Activated effector memory CD4-positive, alpha-beta T cell treated with Interleukin-2 at 50 U/mL for 16 hours (primary cell): Measurements from ENCODE around the gene GNA14.
A peak's percentile ranks its signal among the peaks of the same experiment; 100 is the strongest.
"Not testable (repeated sequence)": the region's sequence is repeated elsewhere in the genome, so short reads cannot be mapped to it uniquely, and the experiment has no call there.

Experiments used
- DNase-seq: peaks from one replicate; pipeline ENCODE4 v3.0.0-alpha.2; 2020

GNA14 gene

GRCh38 chr9:77440057-77440456 lies 208.1 kb downstream of the GNA14 start:
- no peak for DNase-seq

DNA sequence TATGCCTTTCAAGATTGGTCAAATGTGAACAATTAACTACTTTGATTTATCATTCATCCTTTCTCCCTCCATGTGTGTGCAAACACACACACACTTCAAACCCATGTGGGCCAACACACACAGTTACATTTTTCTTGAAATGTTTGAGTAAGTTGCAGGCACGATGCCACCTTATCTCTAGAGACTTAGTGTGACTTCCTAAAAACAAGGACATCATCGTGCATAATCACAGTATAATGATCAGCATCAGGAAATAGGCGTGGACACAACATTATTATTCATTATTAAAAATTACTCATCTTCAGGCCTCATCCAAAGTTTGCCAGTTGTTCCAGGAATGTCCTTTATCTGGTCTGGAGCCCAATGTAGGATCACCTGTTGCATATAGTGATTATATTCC lies 209.5 kb downstream of the GNA14 start:
- no peak for DNase-seq

DNA sequence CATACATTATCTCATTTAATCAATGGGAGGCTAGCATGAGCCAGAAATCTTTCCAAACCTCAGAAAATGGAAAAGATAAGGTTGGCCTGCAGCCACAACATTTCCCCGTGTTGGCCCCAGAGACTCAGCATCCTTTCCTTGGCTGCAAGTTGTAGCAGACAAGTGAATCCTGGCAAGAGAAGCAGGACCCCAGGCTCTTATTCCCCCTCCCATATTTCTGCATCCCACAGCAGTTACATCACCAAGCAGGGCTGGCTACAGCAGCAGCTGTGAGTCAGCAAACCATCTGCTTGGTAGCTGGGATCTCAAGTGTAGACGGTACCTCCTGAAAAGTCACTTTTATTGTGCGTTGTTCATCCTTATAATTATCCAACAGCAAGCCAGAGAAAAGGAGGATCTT lies 212.4 kb downstream of the GNA14 start:
- DNase-seq: no peak

DNA sequence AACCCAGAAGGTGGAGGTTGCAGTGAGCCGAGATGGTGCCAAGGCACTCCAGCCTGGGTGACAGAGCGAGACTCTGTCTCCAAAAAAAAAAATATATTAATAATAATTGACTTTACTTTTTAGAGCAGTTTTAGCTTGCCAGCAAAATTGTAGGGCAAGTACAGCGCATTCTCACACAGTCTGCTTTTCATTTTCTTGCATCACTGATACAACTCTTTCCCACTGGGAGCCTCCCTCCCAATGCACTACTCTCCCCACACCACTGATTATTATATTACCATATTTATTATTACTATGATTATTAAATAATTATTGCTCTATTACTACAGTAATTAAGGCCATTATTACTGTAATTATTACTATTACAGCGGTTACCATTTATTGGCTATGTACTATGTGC lies 212.8 kb downstream of the GNA14 start:
- DNase-seq: no peak

DNA sequence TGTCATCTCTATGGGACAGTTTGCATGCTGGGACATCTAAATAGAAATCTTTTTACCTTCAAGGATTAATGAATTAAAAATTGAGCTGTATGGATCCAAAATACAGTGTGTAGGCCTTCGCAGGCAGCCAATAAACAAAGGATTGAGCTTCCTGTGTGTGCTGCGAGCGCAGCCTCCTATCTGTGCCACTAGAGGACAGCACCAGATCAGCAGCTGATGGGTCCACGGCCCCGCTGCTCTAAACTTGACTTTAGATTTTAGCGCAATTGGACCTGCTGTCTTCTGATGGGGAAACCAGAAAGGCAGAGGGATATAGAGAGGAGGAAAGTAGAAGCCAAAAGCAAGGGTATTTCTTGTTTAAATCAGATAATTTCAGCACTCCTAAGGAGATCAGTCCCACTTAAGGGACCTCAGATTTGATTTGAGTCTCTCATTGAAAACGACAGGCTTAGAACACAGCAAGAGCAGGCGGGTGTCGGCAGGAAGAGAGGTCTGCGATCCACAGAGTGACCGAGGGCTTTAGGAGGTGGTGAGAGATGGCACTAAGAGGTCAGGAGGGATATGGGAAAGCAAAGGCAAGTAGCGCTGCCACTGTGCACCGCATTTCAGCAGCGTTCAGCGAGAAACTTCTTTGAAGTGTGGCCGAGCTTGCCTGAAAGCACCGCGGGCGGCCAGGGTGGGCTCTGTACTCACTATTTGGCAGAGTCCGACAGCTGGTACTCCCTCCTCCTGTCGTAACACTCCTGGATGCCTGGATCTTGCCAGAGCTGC lies 214.3 kb downstream of the GNA14 start:
- DNase-seq: peak; percentile 16

- DNase-seq: no peak
Observed at GRCh38 chr9:77432053-77432452, 216.1 kb downstream of the GNA14 start.

- DNase-seq: no peak
Observed at GRCh38 chr9:77429928-77430327, 218.2 kb downstream of the GNA14 start.

DNA sequence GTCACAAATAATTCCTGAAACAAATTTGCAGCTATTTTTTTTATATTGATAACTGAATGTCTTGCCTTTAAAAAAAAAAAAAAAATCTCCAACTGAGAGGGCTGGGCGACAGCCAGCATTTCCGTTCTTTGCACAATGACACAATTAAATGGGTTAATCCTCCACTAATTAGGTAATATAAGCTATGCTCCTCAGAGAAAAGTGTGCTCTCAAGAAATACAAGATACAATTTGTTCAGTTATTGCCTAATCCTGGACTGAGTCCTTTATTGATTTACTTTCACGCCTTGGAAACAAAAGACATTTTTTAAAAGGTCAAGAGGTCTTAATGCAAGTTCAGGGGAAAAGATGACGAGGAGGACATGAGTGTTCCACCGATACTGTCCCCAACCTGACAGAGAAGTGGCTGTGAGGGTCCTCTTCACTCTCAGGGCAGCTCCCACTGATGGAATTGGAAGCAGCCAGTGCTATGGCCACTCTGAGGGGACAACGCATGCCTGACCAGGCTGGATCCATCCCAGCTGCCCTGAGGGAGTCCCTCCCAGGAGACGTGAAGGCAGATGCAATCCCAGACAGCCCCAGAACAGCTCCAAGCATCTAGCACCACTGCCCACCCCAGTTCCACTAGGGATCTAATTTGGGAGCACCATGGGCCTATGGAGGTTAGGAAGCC lies 220.7 kb downstream of the GNA14 start:
- no peak for DNase-seq

DNA sequence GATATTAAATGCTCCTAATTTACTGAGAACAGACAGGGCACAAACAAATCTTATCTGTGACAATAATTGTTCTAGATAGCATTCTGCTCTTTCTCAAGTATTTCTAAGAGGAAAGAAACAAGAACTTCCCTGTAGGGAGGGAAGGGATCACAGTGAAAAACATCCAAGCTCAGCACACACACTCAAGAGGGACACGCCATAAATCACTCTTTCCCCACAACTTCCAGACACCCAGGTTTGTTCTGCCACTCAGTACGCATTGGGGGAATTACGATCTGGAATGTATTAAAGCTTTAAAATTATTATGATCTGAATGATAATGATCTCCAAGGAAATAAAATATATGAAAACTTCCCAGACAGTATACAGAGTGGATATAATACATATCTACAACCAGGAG lies 221.4 kb downstream of the GNA14 start:
- DNase-seq: no peak

DNA sequence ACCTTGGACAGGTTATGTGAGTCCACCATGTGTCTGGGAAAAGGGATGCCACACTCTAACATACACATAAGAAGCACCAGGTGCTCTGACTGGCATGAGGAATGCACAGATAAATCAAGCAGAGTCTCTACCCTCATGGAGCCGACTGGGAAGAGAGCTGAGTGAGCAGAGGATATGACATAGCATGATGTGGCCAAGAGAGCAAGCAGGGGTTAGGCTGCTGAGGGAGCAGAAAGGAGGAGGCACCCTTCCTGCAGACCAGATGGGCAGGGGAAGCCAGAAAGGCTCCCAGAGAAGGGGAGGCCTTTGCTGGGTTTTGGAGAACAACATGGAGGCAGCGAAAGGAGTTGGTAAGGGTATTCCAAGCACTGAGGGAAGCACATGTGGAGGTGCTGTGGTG lies 223.1 kb downstream of the GNA14 start:
- DNase-seq: no peak

DNA sequence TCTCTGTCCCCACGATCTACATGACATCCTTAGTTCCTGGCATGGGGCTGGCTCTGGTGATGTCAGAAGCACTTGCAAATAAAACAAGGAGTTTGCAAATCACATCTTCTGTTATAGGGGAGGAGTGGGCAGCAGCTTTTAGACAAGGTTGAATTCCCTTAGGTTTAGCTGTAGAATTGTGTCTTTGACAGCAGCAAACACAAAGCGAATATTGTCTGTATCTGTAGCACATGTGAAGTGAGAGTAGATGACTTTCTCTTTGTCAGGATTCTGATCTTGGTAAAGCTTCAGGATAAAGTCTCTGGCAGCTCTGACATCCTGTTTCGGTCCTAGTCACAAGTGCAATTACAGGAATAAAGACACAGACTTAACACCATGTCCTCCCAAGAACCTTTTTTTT lies 224.3 kb downstream of the GNA14 start:
- DNase-seq: no peak

GRCh38 chr9:77422969-77423368 lies 225.2 kb downstream of the GNA14 start:
- no peak for DNase-seq

DNA sequence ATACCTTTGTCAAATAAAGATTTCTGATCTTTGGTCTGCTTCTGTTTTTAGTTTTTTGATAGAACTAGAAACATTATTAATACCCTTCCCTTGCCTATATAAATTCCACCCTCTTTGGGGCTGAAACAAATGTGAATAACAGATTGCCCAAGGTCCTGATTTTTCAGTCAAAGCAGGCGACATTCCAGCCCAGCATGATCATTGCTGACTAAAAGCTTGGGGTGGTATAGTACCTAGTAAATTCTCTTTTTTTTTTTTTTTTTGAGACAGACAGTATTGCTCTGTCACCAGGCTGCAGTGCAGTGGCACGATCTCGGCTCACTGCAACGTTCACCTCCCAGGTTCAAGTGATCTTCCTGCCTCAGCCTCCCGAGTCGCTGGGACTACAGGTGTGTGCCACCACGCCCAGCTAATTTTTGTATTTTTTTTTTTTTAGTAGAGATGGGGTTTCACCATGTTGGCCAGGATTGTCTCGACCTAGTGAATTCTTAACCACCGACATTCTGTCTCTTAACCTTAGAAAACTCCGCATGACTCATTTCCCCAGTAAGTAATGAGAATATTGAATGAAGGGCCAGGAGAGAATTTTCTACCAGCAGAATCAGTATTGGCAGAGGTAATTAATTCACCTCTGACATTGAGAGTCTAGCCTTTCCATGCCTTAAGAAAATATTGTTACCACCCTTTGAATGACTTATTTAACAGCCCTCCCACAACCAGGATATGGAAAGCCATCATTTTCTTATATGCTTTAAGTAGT lies 226.4 kb downstream of the GNA14 start:
- no peak for DNase-seq

- DNase-seq: no peak
Observed at GRCh38 chr9:77420641-77421040, 227.5 kb downstream of the GNA14 start.

- DNase-seq: no peak
Observed at GRCh38 chr9:77418226-77418625, 229.9 kb downstream of the GNA14 start.

- no peak for DNase-seq
Observed at GRCh38 chr9:77417566-77417965, 230.6 kb downstream of the GNA14 start.

GRCh38 chr9:77408521-77408920 lies 239.6 kb downstream of the GNA14 start:
- DNase-seq: not testable (repeated sequence)

- no peak for DNase-seq
Observed at GRCh38 chr9:77403239-77403638, 244.9 kb downstream of the GNA14 start.

GRCh38 chr9:77402286-77402685 lies 245.8 kb downstream of the GNA14 start:
- no peak for DNase-seq

DNA sequence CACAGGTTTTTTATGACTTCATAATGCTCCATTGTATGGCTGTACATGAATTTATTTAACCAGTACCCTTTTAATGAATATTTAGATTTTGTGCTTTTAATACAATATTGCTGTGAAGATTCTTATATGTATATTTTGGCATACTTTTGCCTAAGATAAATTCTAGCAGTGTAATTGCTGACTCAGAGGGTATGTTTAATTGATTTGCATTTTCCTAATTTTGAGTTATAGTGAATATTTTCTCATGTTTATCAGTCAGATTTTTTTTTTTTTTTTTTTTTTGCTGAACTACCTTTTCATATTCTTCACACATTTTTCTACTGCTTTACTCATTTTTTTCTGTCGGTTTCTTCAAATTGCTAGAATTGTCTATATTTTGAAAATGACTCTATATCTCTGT lies 248.2 kb downstream of the GNA14 start:
- DNase-seq: no peak

DNA sequence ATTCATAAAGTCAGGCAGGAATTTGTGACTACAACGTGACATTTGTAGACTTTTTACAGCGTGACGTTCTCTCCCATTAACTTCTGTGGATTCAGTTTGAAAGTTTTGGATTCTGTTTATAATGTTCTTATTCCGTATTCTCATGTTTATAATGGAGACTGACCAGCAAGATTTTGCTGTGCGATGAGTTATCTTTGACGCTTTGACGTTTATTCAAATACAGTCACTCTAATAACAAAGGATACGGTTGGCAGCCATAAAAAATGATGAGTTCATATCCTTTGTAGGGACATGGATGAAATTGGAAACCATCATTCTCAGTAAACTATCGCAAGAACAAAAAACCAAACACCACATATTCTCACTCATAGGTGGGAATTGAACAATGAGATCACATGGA lies 249.5 kb downstream of the GNA14 start:
- not testable (repeated sequence) for DNase-seq

DNA sequence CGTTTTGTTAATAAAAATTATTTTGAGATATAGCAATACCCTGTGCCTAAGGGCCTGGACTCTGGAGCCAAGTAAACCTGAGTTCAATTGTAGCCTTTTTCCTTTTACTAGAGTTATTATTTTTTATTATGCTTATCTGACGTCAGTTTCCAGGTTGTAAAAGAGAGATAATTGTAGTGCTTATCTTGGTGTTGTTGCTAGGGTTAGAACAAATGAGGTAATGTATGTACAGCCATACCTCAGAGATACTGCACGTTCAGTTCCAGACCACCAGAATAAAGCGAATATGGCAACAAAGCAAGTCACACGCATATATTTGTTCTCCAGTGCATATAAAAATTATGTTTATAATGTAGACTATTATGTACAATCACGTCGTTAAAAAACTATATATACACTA lies 255.8 kb downstream of the GNA14 start:
- no peak for DNase-seq

DNA sequence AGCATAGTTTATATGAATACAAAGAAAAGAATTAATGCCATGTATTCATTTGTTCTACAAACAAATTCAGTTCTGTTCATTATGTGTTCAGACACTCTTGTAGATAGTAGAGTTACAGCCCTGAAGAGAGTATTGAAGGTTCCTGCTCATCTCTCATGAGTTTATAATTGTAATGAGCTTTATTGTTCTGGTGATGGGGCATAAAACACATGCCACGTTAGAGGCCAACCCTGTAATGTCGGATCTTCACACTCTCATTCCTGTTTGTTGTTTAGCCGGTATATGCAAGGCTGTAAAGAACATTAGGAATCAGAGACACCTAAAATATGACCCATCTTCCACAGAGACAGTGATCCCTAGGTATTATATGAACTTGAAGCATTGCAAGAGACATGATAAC lies 256.3 kb downstream of the GNA14 start:
- DNase-seq: no peak

DNA sequence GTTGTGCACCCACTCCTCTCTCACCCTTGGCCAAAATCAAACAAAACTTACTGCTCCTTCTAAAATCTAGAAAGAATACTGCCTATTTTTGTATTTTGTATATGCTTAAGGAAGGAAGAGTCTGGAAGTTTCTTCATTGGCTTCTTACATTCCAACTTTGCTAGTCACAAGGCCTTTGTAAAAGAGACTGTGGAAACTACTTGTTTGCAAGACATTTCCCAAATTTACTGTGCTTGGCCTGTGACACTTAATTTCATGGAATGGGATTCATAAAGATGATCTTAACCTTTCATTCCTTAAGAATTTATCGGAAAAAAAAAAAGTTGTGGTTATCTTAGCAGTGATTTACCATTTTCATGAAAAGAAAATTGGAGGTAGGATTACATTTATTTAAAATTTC lies 261.9 kb downstream of the GNA14 start:
- no peak for DNase-seq
